ENCODE measurements around the gene ABCF1.
"Not testable (repeated sequence)": the region's sequence is repeated elsewhere in the genome, so short reads cannot be mapped to it uniquely, and the experiment has no call there.

- TF ChIP-seq CTCF (IDR thresholded peaks at IDR 0.05; ENCODE audit: low read depth, low read length); POLR2A (IDR thresholded peaks at IDR 0.05; ENCODE audit: extremely low read depth, insufficient read length); MAX (IDR thresholded peaks at IDR 0.05; ENCODE audit: low read depth, low read length): not testable (repeated sequence)
Observed at GRCh38 chr6:30521952-30522351, 49.3 kb upstream of the ABCF1 start.

Measured in NB4 (cell line).